Right lobe of liver (tissue), 6 donors: Measurements from ENCODE around the gene GSDMA. TPM values are rescaled to one million over a fixed set of nuclear protein-coding genes. Genes with fewer than 3 reads are reported as not detected.

Experiments
- ATAC-seq, 4 donors: fragments of 200-7000 bp; cut with Tn5 transposase; one replicate each; pipeline ENCODE4 v1.9.1; 2020; ENCODE audit warnings: mild to moderate bottlenecking in 4 of 4, moderate library complexity in 4 of 4
- DNase-seq, 3 donors: peaks; one replicate each; pipeline ENCODE4 v3.0.0-alpha.2; 2020
- H3K27ac ChIP-seq, 3 donors: fragments of 200-600 bp; one replicate each; pipeline ENCODE4 v1.8.0; 2022
- H3K27me3 ChIP-seq, 2 donors: fragments of 200-600 bp; one replicate each; pipeline ENCODE4 v1.8.0; 2022
- H3K36me3 ChIP-seq, 4 donors: fragments of 200-600 bp; sonication (generic) in 1 of 4; one replicate each; pipeline versions ENCODE4 v1.5.1 to v1.8.0; 2017 to 2022; ENCODE audit warnings: control low read depth in 1 of 4
- H3K4me1 ChIP-seq, 4 donors: fragments of 200-600 bp; sonication (generic) in 1 of 4; one replicate each; pipeline versions ENCODE4 v1.5.1 to v1.8.0; 2017 to 2022; ENCODE audit warnings: control low read depth in 1 of 4
- H3K4me3 ChIP-seq, 3 donors: fragments of 200-600 bp; one replicate each; pipeline ENCODE4 v1.8.0; 2022
- H3K9me3 ChIP-seq, 4 donors: fragments of 200-600 bp; sonication (generic) in 1 of 4; one replicate each; pipeline versions ENCODE4 v1.5.1 to v1.8.0; 2017 to 2022; ENCODE audit warnings: control low read depth in 1 of 4
- POLR2A ChIP-seq: fragments of 450-650 bp; IDR thresholded peaks from one replicate; pipeline ENCODE4 v1.6.1; 2017; ENCODE audit warnings: antibody characterized with exemption, mild to moderate bottlenecking
- WGBS: methylation state at CpG from one replicate; pipeline ENCODE4 v1.1.6; 2018; ENCODE audit warnings: low coverage, low lambda C conversion rate; ENCODE audit not compliant: insufficient coverage; ENCODE audit errors: missing lambda C conversion rate; 5-methylcytosine and 5-hydroxymethylcytosine counted together
- intact Hi-C, 2 donors: fragments of 100-400 bp; cut with DNase I; formaldehyde crosslinking; loops; one replicate each; pipeline versions ENCODE4 v1.11.2 to v1.14.1; 2022
- total RNA-seq, 6 experiments: library from RNA; depleted of rRNA in 2 of 6; stranded (reverse); fragments of >200 nt in 2 of 6; fragmentation: NEBNext Ultra II Directional in 3 of 6; extraction: Animal tissue kit (Norgen Biotek cat#: 25700) in 3 of 6; gene quantifications; one replicate each; pipeline versions ENCODE4 v1.1.0 to v1.2.4, GENCODE V29; 2016 to 2023
- TF ChIP-seq, protein P1 (sequence below), 4 donors: fragments of 200-600 bp in 3 of 4; fragments of 450-650 bp in 1 of 4; IDR thresholded peaks; one replicate each; pipeline versions ENCODE4 v1.5.1 to v1.8.0; 2016 to 2022; ENCODE audit warnings: antibody characterized with exemption in 4 of 4, mild to moderate bottlenecking in 2 of 4
- donor health status: DM: no; HTN: yes; CAD: no.
- donor health status: DM: no; HTN: no; CAD: no.
- donor health status: DM: no; HTN: no; CAD: no.
- donor health status: DM: no; HTN: yes; CAD: no.
- donor health status: DM: no; HTN: yes; CAD: no.

The GSDMA gene
- total RNA-seq, 6 experiments from 2014 or later, result 0.42 to 0.99 TPM; not detected in 4

GRCh38 chr17:39919087-39919683 lies 43.6 kb upstream of the GSDMA start:
- intact Hi-C loops, result no loop called here
- TF ChIP-seq, protein P1, sequence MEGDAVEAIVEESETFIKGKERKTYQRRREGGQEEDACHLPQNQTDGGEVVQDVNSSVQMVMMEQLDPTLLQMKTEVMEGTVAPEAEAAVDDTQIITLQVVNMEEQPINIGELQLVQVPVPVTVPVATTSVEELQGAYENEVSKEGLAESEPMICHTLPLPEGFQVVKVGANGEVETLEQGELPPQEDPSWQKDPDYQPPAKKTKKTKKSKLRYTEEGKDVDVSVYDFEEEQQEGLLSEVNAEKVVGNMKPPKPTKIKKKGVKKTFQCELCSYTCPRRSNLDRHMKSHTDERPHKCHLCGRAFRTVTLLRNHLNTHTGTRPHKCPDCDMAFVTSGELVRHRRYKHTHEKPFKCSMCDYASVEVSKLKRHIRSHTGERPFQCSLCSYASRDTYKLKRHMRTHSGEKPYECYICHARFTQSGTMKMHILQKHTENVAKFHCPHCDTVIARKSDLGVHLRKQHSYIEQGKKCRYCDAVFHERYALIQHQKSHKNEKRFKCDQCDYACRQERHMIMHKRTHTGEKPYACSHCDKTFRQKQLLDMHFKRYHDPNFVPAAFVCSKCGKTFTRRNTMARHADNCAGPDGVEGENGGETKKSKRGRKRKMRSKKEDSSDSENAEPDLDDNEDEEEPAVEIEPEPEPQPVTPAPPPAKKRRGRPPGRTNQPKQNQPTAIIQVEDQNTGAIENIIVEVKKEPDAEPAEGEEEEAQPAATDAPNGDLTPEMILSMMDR (IDR thresholded peaks at IDR 0.05), result no peak
- TF ChIP-seq POLR2A, result no peak
- Histone ChIP-seq H3K4me1 (peaks cover 0 to 74% (median 31%) of the 10 kb centered on the region in 4 donors), H3K27ac (no peak overlapping the region), H3K9me3 (no peaks in the 10 kb centered on the region), H3K36me3 (peaks cover 0 to 29% (median 15%) of the 10 kb centered on the region in 4 donors), H3K4me3 (no peak overlapping the region), H3K27me3 (no peaks in the 10 kb centered on the region)
- WGBS, result 97% methylated on average over 6 of the region's 9 CpGs
- ATAC-seq (no peak), DNase-seq (no peak)

- 46% methylated on average over 14 of the region's 19 CpGs for WGBS
- Histone ChIP-seq H3K27me3 (no peaks in the 10 kb centered on the region), H3K9me3 (no peaks in the 10 kb centered on the region), H3K36me3 (peaks cover 0 to 29% (median 15%) of the 10 kb centered on the region in 4 donors), H3K27ac (peak overlapping the region; percentile 69 to 98 (median 89)), H3K4me1 (peaks cover 0 to 77% (median 32%) of the 10 kb centered on the region in 4 donors), H3K4me3 (no peak overlapping the region)
- DNase-seq, result peak in 1 of 3 donors; percentile 53
- TF ChIP-seq, protein P1 (IDR thresholded peaks at IDR 0.05), result no peak
- TF ChIP-seq POLR2A, result no peak
- intact Hi-C loops, result no loop called here
- peak in 1 of 4 donors; percentile 5 for ATAC-seq
Measured at GRCh38 chr17:39920218-39921210, 42.3 kb upstream of the GSDMA start.

DNA sequence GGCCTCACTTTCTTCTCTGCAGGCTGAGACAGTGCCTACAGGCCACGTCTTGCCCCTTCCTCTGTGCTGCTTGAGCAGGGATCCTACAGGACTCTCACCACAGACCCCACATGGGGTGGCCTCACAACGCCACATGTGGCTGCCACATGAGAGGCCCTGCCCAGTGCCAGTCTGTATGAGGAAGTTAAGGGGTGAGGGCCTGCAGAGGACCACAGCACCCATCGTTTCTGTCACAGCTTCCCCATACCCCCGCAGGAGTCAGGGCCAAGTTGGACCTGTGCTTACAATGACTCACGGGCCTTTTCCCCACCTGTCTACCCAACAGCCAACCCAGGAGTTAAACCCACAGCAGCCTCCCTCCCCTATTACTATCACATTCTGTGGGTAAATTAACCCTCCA lies 41.5 kb upstream of the GSDMA start:
- ATAC-seq (peak in 1 of 4 donors; percentile 21), DNase-seq (no peak)
- H3K4me3 ChIP-seq, result no peak overlapping the region
- H3K4me1 ChIP-seq, result peaks cover 0 to 73% (median 35%) of the 10 kb centered on the region in 4 donors
- H3K27me3 ChIP-seq, result no peaks in the 10 kb centered on the region
- peaks cover 0 to 29% (median 15%) of the 10 kb centered on the region in 4 donors for H3K36me3 ChIP-seq
- 0% methylated on average over 2 of the region's 5 CpGs for WGBS
- H3K9me3 ChIP-seq, result no peaks in the 10 kb centered on the region
- TF ChIP-seq POLR2A, result no peak
- TF ChIP-seq, protein P1 (IDR thresholded peaks at IDR 0.05), result no peak
- peak overlapping the region; percentile 69 to 98 (median 89) for H3K27ac ChIP-seq
- intact Hi-C loops, result no loop called here

DNA sequence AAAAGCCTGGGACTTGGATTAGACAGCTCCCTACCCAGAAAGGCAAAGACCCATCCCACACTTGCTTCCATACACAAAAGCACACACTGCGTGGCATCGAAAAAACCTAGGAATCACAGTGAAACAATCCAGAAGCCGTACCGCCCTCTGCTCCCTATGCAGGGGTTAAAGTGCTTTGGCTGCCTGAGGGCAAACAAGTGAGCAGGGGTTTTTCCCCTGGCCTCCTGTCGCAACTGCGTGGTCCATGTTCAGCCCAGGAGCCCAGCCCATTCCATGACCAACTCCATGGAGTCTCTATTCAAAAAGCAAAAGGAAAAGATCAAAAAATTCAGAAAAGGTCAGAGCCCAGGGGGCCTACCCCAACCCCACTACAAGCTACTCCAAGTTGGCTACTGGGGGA lies 40.8 kb upstream of the GSDMA start:
- TF ChIP-seq, protein P1 (IDR thresholded peaks at IDR 0.05), result no peak
- no peak for TF ChIP-seq POLR2A
- peak; percentile 45 to 65 (median 50) for ATAC-seq
- Histone ChIP-seq H3K27me3 (no peaks in the 10 kb centered on the region), H3K4me3 (no peak overlapping the region), H3K4me1 (peaks cover 0 to 66% (median 32%) of the 10 kb centered on the region in 4 donors), H3K9me3 (no peaks in the 10 kb centered on the region), H3K27ac (peak overlapping the region; percentile 89 to 98 (median 95)), H3K36me3 (peaks cover 0 to 29% (median 15%) of the 10 kb centered on the region in 4 donors)
- DNase-seq, result peak; percentile 73 to 88 (median 85)
- intact Hi-C loops, result no loop called here
- WGBS, result 31% methylated on average over 4 of the region's 6 CpGs
